HepG2 (cell line): Measurements from ENCODE around the gene C4B. TPM values are rescaled to one million over a fixed set of nuclear protein-coding genes. Genes with fewer than 3 reads are reported as not detected.

ENCODE experiments used
- AGO2 ChIP-seq: fragments of 200-400 bp; formaldehyde crosslinking; optimal IDR thresholded peaks from 2 replicates; pipeline ENCODE3; 2017; ENCODE audit warnings: mild to moderate bottlenecking, low read depth, low read length, moderate library complexity
- BATF2 ChIP-seq: sonication (generic); formaldehyde crosslinking; IDR thresholded peaks from 2 replicates; pipeline ENCODE4 v1.8.0; 2022; ENCODE audit warnings: mild to moderate bottlenecking, missing genetic modification reagents, moderate library complexity
- BHLHE40 ChIP-seq: IDR thresholded peaks from 2 replicates; pipeline ENCODE4 v1.6.1; 2011; ENCODE audit warnings: low read length, improper control_type of control experiment
- CHCHD3 ChIP-seq: sonication (generic); formaldehyde crosslinking; IDR thresholded peaks from 2 replicates; pipeline ENCODE4 v1.8.0; 2022; ENCODE audit warnings: mild to moderate bottlenecking, missing genetic modification reagents, moderate library complexity
- CREM ChIP-seq, 2 experiments: sonication (generic) in 1 of 2; formaldehyde crosslinking in 1 of 2; IDR thresholded peaks; 2 replicates each; pipeline versions ENCODE4 v1.4.0 to v1.6.1; 2016 to 2020; ENCODE audit warnings: antibody characterized with exemption in 1 of 2, mild to moderate bottlenecking in 1 of 2, missing genetic modification reagents in 1 of 2
- DBP ChIP-seq: sonication (generic); formaldehyde crosslinking; IDR thresholded peaks from 2 replicates; pipeline ENCODE4 v1.4.0; 2020; ENCODE audit warnings: missing genetic modification reagents; ENCODE audit errors: not compliant biosample characterization
- DNMT1 ChIP-seq: sonication (generic); formaldehyde crosslinking; IDR thresholded peaks from 2 replicates; pipeline ENCODE4 v1.5.1; 2020; ENCODE audit warnings: mild to moderate bottlenecking, missing genetic modification reagents
- HBP1 ChIP-seq: IDR thresholded peaks from 2 replicates; pipeline ENCODE4 v1.6.1; 2016; ENCODE audit warnings: low read depth, control low read depth
- MATR3 ChIP-seq: sonication (generic); formaldehyde crosslinking; IDR thresholded peaks from 2 replicates; pipeline ENCODE4 v1.4.0; 2020; ENCODE audit warnings: missing genetic modification reagents
- POGK ChIP-seq: sonication (generic); formaldehyde crosslinking; conservative IDR thresholded peaks from 2 replicates; pipeline ENCODE4 v1.8.0; 2022; ENCODE audit warnings: mild to moderate bottlenecking, moderate library complexity, missing genetic modification reagents
- RBM22 ChIP-seq: fragments of 200-400 bp; formaldehyde crosslinking; optimal IDR thresholded peaks from 2 replicates; pipeline ENCODE3; 2017; ENCODE audit warnings: mild to moderate bottlenecking, low read length, moderate library complexity
- SAFB2 ChIP-seq: sonication (generic); formaldehyde crosslinking; IDR thresholded peaks from 2 replicates; pipeline ENCODE4 v1.5.1; 2020; ENCODE audit warnings: missing genetic modification reagents, low read depth, mild to moderate bottlenecking, borderline replicate concordance
- SRSF1 ChIP-seq: fragments of 200-400 bp; formaldehyde crosslinking; optimal IDR thresholded peaks from 2 replicates; pipeline ENCODE3; 2017; ENCODE audit warnings: mild to moderate bottlenecking, low read depth, low read length, moderate library complexity
- STAG1 ChIP-seq: sonication (generic); formaldehyde crosslinking; IDR thresholded peaks from 2 replicates; pipeline ENCODE4 v1.4.0; 2020; ENCODE audit warnings: missing genetic modification reagents
- TSC22D2 ChIP-seq: sonication (generic); formaldehyde crosslinking; IDR thresholded peaks from 2 replicates; pipeline ENCODE4 v1.5.1; 2020; ENCODE audit warnings: missing genetic modification reagents, mild to moderate bottlenecking, borderline replicate concordance
- ZNF180 ChIP-seq: sonication (generic); formaldehyde crosslinking; IDR thresholded peaks from 2 replicates; pipeline ENCODE4 v1.4.0; 2020; ENCODE audit warnings: low read depth, missing genetic modification reagents, borderline replicate concordance
- ZNF253 ChIP-seq: sonication (generic); formaldehyde crosslinking; IDR thresholded peaks from 2 replicates; pipeline ENCODE4 v1.8.0; 2022; ENCODE audit warnings: mild to moderate bottlenecking, missing genetic modification reagents, borderline replicate concordance
- ZNF468 ChIP-seq: sonication (generic); formaldehyde crosslinking; IDR thresholded peaks from 2 replicates; pipeline ENCODE4 v1.8.0; 2022; ENCODE audit warnings: mild to moderate bottlenecking, moderate library complexity, missing genetic modification reagents
- ZNF777 ChIP-seq: sonication (generic); formaldehyde crosslinking; IDR thresholded peaks from 2 replicates; pipeline ENCODE4 v1.4.0; 2020; ENCODE audit warnings: missing genetic modification reagents
- polyA plus RNA-seq, 8 experiments: library from polyadenylated mRNA; depleted of rRNA in 3 of 8; stranded (reverse) in 7 of 8; unstranded in 1 of 8; fragments of >200 nt; fragmentation: Illumina TruSeq in 4 of 8; extraction: Trizol in 4 of 8; gene quantifications; 2 replicates each; pipeline versions ENCODE4 v1.2.1 to v1.2.3, GENCODE V29; 2011 to 2016; ENCODE audit warnings: low read depth in 4 of 8, missing spikeins in 1 of 8, mixed read lengths in 1 of 8; ENCODE audit not compliant: insufficient read depth in 1 of 8
- total RNA-seq, 5 experiments: library from RNA; depleted of rRNA; stranded (reverse); fragments of >200 nt; fragmentation: Illumina TruSeq; extraction: Trizol; gene quantifications; 2 replicates each; pipeline ENCODE4 v1.2.3, GENCODE V29; 2016; ENCODE audit warnings: low read depth in 1 of 5

Gene C4B
- total and polyA plus RNA-seq, 2 of the 13 experiments (the other 11 are each of a cell fraction or from before 2014, with no cell fraction given): 167 to 538 TPM

- TF ChIP-seq MATR3 (CRISPR knock-in tag) (no peak), ZNF468 (0 out of 2 replicates have a peak, but pooled peaks have one; percentile 62), ZNF777 (CRISPR knock-in tag) (peak; percentile 42; the same call in 1 of the 2 replicates), SAFB2 (CRISPR knock-in tag) (peak; percentile 52; the same call in 1 of the 2 replicates), SRSF1 (peak; percentile 9), DBP (peak; percentile 4), POGK (CRISPR knock-in tag) (0 out of 2 replicates have a peak, but pooled peaks have one; percentile 1), CHCHD3 (0 out of 2 replicates have a peak, but pooled peaks have one; percentile 81), ZNF253 (CRISPR knock-in tag) (0 out of 2 replicates have a peak, but pooled peaks have one; percentile 28), RBM22 (peak; percentile 45), TSC22D2 (0 out of 2 replicates have a peak, but pooled peaks have one; percentile 20), ZNF180 (CRISPR knock-in tag) (0 out of 2 replicates have a peak, but pooled peaks have one; percentile 27), STAG1 (CRISPR knock-in tag) (0 out of 2 replicates have a peak, but pooled peaks have one; percentile 3), CREM (IDR thresholded peaks at IDR 0.05) (no peak), CREM (CRISPR knock-in tag; IDR thresholded peaks at IDR 0.05) (0 out of 2 replicates have a peak, but pooled peaks have one; percentile 79), BATF2 (CRISPR knock-in tag) (no peak), AGO2 (peak; percentile 0), DNMT1 (peak; percentile 82; the same call in 1 of the 2 replicates), HBP1 (CRISPR knock-in tag) (peak; percentile 71), BHLHE40 (no peak)
Observed at GRCh38 chr6:31971279-31971992, 43.2 kb upstream of the C4B start (continued).
